Stimulated activated CD8-positive, alpha-beta memory T cell treated with anti-CD3 and anti-CD28 coated beads, Interleukin-2, amount 100 ng/mL, for 1 hour (primary cell): ENCODE data around the gene TPSG1.
"Not testable (repeated sequence)": the region's sequence is repeated elsewhere in the genome, so short reads cannot be mapped to it uniquely, and the experiment has no call there.

Experiments
- DNase-seq, 2 donors: peaks; one replicate each; pipeline ENCODE4 v3.0.0-alpha.2; 2020; ENCODE audit warnings: low read depth in 2 of 2

TPSG1 gene

GRCh38 chr16:1195393-1195666 is 29.7 kb downstream of the TPSG1 start:
- no peak for DNase-seq

- no peak for DNase-seq
Observed at GRCh38 chr16:1194665-1195392, 30.2 kb downstream of the TPSG1 start.

DNA sequence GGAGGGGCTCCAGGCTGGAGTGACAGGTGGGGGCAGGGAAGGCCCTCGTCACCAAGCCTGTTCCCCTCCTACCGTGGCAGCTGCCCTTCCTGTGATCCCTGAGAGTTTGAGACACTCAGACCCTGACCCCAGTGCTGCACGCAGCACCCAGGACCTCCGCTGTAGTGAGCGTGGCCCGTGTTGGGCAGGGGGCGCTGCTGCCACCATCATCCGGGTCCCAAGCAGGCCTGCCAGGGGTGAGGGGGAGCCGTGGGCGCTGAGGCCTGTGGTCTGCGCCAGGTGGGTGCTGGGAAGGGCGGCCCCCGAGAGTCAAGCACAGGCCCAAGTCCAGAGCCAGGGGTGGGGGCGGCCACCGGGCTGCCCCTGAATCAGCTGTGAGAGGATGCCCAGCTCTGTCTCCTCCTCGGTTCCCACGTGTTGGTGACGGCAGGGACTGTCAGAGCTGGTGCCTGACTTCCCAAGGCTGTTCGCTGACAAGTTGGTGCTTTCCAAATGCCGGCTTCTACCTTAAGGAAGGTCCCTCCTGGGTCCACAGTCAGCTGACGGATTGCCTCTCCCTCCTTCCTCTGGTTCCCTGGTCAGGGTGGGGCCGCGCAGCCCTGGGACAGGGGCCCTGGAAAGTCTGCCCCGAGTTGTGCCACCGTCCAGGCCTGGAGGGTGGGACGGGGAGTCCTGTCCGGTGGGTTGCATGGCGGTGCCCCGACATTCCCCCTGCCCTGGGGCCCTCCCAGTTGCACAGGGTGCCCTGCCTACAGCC is 31.1 kb downstream of the TPSG1 start:
- DNase-seq = no peak

DNA sequence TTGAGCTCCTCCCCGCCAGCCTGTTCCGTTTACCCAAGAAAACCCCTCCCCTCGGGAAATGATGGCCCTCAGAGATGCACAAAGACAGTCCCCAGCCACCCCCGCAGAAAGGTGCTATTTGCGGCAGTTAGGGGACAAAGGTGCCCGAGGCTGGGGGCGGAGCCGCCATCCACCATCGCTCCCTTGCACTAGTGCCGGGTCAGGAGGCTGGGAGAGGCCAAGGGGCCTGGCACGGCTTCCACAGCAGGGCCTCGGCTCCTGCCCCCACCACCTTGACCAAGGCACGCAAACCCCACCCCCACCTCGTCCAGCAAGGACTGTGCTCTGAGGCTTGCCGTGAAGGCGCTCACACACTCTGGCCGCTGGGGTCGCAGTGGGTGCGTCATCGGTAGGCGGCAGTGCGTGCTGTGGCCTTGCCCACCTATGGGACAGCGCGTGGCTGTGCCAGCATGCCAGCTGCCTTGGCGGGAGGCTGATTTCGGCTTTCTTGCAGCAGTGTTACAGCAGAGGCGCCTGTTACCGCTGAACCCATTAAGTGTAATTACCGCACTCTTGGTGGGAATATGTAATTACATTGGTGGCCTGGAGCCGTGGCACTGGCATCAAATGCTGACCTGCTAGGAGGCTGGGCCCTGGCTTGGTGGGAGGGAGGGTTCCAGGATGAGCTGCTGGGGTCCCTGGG is 31.8 kb downstream of the TPSG1 start:
- no peak for DNase-seq

DNA sequence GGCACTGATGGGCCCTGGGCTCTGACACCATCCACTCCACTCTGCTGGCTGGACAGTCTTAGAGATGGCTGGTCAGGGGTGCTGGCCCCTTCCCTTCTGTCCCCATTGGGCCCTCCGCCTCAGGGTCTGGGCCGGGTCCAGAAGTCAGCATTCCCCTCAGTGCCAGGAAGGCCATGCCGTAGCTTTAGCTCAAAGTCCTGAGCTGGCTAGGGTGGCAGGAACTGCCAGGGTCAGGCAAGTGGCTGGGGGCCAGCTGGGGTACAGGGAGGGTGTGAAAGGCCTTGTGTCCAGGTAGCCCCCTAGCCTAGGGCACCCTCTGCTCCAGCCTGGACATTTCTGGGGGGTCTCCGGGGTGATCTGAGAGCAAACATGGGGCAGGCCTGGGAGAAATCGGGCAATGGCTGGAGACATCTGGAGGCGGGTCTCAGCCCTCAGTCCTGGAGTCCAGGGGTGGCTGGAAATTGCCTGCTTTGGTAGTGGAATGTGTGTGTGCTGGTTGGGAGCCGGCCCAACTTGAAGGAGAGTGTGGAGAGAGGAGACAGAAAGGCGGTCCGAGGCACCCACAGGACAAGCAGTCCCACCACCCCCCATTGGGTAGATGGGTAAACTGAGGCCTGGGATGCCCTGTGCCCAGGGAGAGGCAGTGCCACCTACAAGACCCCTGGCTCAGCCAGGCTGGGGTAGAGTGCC is 32.5 kb downstream of the TPSG1 start:
- DNase-seq = no peak

GRCh38 chr16:1190789-1191188 is 34.3 kb downstream of the TPSG1 start:
- DNase-seq = not testable (repeated sequence)

DNA sequence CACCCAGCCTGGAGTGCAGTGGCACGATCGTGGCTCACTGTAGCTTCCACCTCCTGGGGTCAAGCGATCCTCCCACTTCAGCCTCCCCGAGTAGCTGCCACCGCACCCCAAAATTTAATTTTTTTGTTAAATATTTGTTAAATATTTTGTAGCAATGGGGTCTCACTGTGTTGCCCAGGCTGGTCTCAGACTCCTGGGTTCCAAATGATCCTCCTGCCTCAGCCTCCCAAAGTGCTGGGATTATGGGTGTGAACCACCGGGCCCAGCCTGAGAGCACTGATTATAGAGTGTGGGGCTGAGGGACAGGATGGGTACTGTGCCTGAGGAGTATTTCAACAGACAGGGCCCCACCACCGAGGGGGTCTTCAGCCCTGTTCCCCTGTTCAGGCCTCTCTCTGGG is 35.6 kb downstream of the TPSG1 start:
- DNase-seq = no peak

DNA sequence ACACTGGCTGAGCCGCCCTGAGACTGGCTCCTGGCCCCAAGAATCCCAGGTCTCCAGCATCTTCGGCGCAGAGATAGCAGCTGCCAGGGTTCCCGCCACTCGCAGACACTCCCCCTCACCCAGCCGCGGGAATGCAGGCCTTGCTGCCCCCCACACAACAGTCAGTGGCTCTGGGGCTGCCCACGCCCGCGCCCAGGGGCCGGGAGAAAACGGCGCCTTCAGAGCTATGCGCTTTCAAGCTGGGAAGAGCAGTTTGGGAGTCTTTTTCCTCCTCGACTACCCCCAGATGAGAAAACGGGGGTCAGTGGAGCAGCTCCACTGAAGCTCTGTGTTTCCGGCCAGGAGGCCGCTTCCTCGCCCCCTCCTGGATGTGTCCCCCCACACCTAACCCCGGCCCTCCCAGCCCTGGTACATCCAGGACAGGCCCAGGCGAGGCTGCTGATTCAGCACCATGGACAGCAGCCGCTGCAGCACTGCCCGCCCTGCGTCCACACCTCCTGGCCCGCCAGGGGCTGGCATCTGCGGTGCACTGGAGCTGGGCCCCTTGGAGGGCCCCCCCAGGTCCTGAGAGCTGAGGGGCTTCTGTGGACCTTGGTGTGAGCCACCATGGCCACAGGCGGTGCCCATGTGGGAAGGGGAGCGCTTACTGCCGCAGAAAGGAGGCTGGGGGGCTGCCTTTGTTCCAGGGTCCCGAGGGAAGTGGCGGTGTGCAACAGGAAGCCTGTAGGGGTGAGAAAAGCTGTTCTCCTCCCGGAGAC is 36.5 kb downstream of the TPSG1 start:
- DNase-seq = peak in 1 of 2 donors; percentile 6

- DNase-seq = not testable (repeated sequence)
Observed at GRCh38 chr16:1185460-1186207, 39.4 kb downstream of the TPSG1 start.

- DNase-seq = no peak
Observed at GRCh38 chr16:1184980-1185379, 40.1 kb downstream of the TPSG1 start.

- no peak for DNase-seq
Observed at GRCh38 chr16:1184156-1184868, 40.8 kb downstream of the TPSG1 start.

GRCh38 chr16:1182950-1183907 is 41.8 kb downstream of the TPSG1 start:
- DNase-seq = no peak

DNA sequence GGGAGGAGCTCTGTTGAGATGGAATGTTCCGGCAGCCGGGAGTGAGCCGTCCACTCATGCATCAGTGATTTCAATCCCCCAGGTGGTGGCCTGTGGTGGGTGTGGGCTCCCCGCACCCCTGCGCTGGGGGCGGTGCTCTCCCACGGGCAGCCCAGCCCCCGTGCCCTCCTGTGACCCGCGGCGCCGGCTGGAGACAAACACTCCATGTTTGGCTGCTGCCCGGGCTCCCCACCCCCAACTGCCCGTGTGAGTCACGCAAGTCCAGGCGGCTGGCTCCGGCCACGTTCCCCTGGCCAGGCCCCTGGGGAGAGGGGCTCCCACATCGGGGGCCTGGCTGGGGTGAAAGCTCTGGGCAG is 42.8 kb downstream of the TPSG1 start:
- DNase-seq = no peak

- no peak for DNase-seq
Observed at GRCh38 chr16:1181404-1182315, 43.4 kb downstream of the TPSG1 start.

- DNase-seq = no peak
Observed at GRCh38 chr16:1180549-1181403, 44.3 kb downstream of the TPSG1 start.

DNA sequence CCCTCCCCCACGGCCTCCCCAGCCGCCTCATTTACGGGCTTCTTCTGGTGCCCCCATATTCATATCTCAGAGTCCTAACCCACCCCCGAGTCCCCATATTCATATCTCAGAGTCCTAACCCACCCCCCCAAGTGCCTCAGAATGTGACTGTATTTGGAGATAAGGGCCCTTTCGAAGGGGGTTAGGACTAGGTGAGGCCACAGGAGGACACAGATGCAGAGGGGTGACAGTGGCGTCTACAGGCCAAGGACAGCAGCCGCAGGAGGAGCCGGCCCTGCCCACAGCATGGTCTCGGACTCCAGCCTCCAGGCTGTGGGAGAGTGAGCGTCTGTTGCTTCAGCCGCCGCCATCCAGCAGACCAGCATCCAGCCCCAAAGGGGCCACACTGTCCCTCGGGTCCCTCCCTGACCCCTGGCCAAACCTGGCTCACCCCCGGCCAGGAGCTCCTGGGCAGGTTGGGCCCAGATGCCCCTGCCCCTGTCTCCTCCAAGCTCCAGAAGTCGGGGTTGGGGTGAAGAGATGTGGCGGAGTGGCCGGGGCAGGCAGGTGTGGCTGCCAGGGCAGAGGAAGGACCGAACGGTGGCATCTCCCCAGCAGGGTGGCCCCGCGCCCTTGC is 46.7 kb downstream of the TPSG1 start:
- no peak for DNase-seq

DNA sequence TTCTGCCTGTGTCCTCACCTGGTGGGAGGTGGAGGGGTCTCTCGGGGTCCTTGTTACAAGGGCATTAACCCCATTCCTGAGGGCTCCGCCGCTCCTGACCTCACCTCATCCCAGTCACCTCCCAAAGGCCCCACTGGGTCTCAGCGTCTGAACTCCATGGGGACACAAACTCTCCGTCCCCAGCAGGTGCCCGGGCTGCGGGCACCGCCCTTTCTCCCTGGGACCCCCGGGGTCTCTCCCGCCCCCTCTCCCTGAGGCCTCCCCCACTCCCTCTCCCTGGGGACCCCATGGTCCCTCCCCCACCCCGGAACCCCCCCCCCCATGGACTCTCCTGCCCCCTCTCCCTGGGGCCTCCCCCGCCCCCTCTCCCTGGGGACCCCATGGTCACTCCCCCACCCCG is 47.3 kb downstream of the TPSG1 start:
- no peak for DNase-seq
